BJ (cell line): ENCODE measurements around the gene ARMC2. TPM values are rescaled to one million over a fixed set of nuclear protein-coding genes. Genes with fewer than 3 reads are reported as not detected.

ENCODE experiments used
- CTCF ChIA-PET: fragments of 350-600 bp; formaldehyde crosslinking; extraction: SDS; loops from one replicate; lab custom pipeline; 2021; ENCODE audit warnings: antibody characterized with exemption, inconsistent platforms; lab: Yijun Ruan, JAX
- POLR2A ChIA-PET: fragments of 300-600 bp; sonication (Branson Sonifier 250); formaldehyde crosslinking; extraction: SDS; loops from one replicate; lab custom pipeline; 2021; ENCODE audit warnings: antibody characterized with exemption; lab: Charles Lee
- DNase-seq: peaks from one replicate; pipeline ENCODE4 v3.0.0-alpha.2; 2011; ENCODE audit warnings: low read depth
- H3K27me3 ChIP-seq: 2 replicates; pipeline ENCODE4 v1.6.0; 2011; ENCODE audit warnings: low read length; ENCODE audit not compliant: control insufficient read depth, insufficient read depth
- H3K36me3 ChIP-seq: 2 replicates; pipeline ENCODE4 v1.5.1; 2011; ENCODE audit warnings: low read length; ENCODE audit not compliant: control insufficient read depth, insufficient read depth
- H3K4me3 ChIP-seq: 2 replicates; pipeline ENCODE4 v1.5.1; 2011; ENCODE audit warnings: low read depth, mild to moderate bottlenecking, control low read depth, low read length
- polyA plus RNA-seq: library from polyadenylated mRNA; depleted of rRNA; stranded (reverse); fragments of >200 nt; gene quantifications from 2 replicates; pipeline ENCODE4 v1.2.3, GENCODE V29; 2011
- TF ChIP-seq, protein P1 (sequence below): IDR thresholded peaks from 2 replicates; pipeline ENCODE4 v1.5.1; 2011; ENCODE audit warnings: low read depth, mild to moderate bottlenecking, control low read depth, inconsistent platforms, low read length, moderate library complexity; ENCODE audit not compliant: insufficient read depth

The ARMC2 gene
- polyA plus RNA-seq, 1 experiment: 2.4 TPM

DNA sequence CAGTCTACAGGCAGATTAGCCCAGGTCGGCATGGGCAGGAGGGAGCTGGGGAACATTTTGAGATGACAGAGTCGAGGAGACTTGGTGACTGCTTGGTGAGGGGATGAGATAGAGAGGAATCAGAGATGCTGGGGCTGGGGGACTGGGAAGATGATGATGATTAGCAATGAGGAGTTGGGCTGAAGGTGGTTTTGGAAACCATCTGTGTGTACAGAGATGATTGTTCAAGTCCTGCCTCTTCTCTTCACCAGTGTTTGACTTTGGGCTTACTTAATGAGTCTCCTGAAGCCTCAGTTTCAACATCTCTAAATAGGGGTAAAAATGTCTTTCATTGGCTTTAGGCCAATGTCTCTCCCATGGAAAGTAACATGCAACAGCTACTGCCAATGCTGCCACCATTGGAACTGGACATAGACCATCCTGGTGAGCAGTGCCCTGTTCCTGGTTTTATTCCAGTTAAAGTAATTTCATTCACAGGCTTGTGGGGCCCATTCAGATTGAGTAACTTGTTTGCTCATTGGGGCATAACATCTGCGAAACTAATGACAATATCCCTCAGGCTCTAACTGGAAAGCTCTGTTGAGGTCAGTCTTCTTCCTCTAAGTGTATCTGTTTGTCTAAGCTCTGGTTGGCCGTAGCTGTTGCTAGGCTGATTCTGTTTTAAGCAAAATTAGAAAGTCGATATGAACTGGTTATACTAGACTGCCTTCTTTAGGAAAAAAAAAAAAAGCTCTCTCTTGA lies 99.1 kb downstream of the ARMC2 start:
- ChIA-PET CTCF (interaction anchor here (0.8 to 1.7 kb wide), 3 partner anchors 76 to 436 kb away, joined by 3 read pairs; no protein-coding TSS in a partner anchor), POLR2A (interaction anchor here (0.6 kb wide), 2 partner anchors 17 to 292 kb away, joined by 4 to 10 read pairs; no protein-coding TSS in a partner anchor)
- DNase-seq: peak; percentile 75
- Histone ChIP-seq H3K4me3 (no peak overlapping the region), H3K27me3 (no peaks in the 10 kb centered on the region), H3K36me3 (no peaks in the 10 kb centered on the region)
- TF ChIP-seq, protein P1, sequence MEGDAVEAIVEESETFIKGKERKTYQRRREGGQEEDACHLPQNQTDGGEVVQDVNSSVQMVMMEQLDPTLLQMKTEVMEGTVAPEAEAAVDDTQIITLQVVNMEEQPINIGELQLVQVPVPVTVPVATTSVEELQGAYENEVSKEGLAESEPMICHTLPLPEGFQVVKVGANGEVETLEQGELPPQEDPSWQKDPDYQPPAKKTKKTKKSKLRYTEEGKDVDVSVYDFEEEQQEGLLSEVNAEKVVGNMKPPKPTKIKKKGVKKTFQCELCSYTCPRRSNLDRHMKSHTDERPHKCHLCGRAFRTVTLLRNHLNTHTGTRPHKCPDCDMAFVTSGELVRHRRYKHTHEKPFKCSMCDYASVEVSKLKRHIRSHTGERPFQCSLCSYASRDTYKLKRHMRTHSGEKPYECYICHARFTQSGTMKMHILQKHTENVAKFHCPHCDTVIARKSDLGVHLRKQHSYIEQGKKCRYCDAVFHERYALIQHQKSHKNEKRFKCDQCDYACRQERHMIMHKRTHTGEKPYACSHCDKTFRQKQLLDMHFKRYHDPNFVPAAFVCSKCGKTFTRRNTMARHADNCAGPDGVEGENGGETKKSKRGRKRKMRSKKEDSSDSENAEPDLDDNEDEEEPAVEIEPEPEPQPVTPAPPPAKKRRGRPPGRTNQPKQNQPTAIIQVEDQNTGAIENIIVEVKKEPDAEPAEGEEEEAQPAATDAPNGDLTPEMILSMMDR: no peak

DNA sequence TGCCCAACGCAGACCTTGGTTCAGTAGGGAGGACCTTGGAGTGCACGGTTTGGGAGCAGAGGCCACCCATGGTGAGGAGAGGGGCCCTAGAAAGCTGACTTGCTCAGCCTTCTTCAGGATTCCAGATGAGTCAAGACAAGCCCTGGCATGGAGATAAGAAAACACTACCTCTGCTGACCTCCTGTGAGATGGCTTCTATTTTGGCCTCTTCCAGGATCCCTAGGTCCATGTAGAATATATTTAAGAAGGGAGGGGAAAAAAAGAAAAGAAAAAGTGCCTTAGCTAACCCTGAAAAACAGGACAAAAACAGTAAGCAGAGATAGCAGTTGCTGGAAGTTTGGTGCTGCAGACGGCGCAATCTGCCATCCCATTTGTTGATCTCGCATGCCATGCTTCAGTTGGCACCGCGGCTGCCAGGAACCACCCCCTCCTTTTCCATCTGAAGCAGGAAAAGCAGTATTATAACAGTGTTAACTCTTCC lies 100.0 kb downstream of the ARMC2 start:
- POLR2A ChIA-PET: interaction anchor here (0.6 kb wide), 2 partner anchors 283 to 293 kb away, joined by 3 to 4 read pairs; no protein-coding TSS in a partner anchor
- CTCF ChIA-PET: interaction anchor here (0.8 to 1.7 kb wide), 2 partner anchors 76 to 359 kb away, joined by 3 read pairs; no protein-coding TSS in a partner anchor
- H3K36me3 ChIP-seq: no peaks in the 10 kb centered on the region
- no peaks in the 10 kb centered on the region for H3K27me3 ChIP-seq
- no peak overlapping the region for H3K4me3 ChIP-seq
- no peak for DNase-seq
- TF ChIP-seq, protein P1: no peak

DNA sequence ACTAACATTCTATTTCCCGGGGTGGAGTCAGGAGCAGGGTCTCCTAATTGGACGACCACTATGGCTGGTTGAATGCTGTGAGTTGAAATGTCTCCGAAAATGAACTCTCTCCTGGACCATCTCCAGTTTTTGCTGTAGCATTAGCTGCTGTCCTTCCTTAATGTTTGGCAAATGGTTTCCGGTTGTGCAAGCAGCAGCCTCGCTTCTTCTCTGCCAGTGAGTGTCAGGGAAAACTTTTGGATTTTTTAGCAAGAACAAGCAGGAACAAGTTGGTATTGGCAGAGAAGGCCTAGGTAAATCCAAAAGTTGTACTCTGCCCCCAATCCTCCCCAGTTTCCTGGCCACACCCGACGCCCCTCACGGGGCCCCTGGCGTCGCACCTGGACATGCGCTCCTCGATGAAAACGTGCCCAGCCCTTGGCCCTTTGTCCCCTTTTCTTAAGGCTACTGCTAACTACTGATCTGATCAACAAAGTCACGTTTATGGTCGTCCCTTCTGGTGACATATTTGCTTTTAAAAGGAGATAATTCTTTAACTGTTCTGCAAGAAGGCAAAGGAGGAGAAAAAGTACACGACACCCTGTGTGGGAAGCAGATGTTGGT lies 103.2 kb downstream of the ARMC2 start:
- Histone ChIP-seq H3K4me3 (no peak overlapping the region), H3K36me3 (no peaks in the 10 kb centered on the region), H3K27me3 (no peaks in the 10 kb centered on the region)
- POLR2A ChIA-PET: no interaction called here
- CTCF ChIA-PET: interaction anchor here (0.6 kb wide), 1 partner anchor 489 kb away, joined by 4 read pairs; the partner anchor contains the start of genes PPIL6 and SMPD2
- TF ChIP-seq, protein P1: no peak
- no peak for DNase-seq

DNA sequence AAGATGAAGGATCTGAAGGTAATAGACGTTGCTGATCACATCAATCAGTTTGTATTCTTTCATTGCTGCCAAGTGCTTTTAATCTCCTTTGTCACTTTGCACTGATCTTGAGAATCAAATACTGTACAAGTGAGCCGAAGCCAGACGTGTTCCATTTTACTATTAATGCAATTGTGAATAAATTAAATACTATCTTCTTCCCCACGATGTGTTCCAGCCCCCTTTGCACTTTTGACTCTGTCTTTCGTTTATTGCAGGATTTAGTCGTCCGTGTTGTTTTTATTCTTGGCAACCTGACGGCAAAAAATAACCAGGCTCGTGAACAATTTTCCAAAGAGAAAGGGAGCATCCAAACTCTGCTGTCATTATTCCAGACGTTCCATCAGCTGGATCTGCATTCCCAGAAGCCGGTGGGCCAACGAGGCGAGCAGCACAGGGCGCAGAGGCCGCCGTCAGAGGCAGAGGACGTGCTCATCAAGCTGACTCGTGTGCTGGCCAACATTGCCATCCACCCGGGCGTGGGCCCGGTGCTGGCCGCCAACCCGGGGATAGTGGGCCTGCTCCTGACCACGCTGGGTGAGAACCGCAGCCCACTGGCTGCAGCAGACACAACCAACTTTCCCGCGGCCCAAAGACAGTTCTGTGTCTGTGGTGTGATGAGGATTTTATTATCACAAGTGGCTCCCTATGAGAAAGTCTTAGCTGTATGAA lies 104.7 kb downstream of the ARMC2 start:
- ChIA-PET CTCF (interaction anchor here (1.3 kb wide), 1 partner anchor 410 kb away, joined by 4 read pairs; no protein-coding TSS in a partner anchor), POLR2A (no interaction called here)
- Histone ChIP-seq H3K36me3 (no peaks in the 10 kb centered on the region), H3K4me3 (no peak overlapping the region), H3K27me3 (no peaks in the 10 kb centered on the region)
- DNase-seq: no peak
- TF ChIP-seq, protein P1: no peak
